ENCODE results near the gene NAP1L4.

NAP1L4 gene

DNA sequence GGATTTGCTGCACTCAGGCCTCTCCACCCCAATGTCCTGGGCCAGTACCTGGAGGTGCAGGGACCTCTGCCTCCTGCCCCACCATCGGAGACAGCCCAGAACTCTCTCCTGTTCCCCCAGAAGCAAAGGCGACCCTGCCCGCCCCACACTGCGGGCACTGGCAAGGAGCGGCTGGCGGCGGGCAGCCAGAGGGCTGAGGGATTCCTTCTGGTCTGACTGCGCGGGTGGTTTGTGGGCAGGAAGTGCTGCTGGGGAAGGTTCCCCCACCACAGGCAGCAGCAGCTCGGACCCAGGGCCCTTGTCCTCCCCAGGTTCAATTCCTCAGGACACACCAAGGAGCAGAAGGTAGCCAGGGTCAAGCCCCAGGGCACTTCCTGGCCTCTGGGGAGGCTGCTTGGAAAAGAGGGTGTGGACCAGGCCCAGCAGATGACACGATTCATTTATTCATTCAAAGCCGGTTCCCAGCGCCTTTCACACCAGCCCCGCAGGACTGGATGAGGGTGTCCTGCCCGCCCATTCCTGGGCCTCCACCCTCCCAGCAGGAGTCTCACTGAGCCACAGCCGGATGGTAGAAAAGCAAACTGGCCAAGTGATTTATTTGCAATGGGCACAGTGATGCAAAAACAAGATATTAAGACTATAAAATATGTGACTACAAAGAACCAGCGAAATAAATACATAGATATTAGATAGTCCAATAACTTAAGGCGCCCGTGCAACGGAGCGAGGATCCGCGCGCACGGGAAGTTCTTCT, 64.1 kb downstream of the NAP1L4 start:
- Histone ChIP-seq H3K27me3 (ENCODE audit: control insufficient read depth, insufficient read depth, low read length) (no peaks in the 10 kb centered on the region), H3K9me3 (ENCODE audit: control insufficient read depth, low read length) (no peaks in the 10 kb centered on the region), H3K9ac (ENCODE audit: low read length) (peak overlapping the region; percentile 61), H3K4me1 (ENCODE audit: control insufficient read depth, insufficient read depth, low read length) (peaks cover 50% of the 10 kb centered on the region), H3K4me3 (ENCODE audit: low read length) (peak overlapping the region; percentile 60), H3K36me3 (ENCODE audit: control insufficient read depth, insufficient read depth, low read length) (no peaks in the 10 kb centered on the region)

GRCh38 chr11:2927121-2927800, 64.9 kb downstream of the NAP1L4 start:
- H3K9ac ChIP-seq (ENCODE audit: low read length): peak overlapping the region; percentile 61
- H3K36me3 ChIP-seq (ENCODE audit: control insufficient read depth, insufficient read depth, low read length): no peaks in the 10 kb centered on the region
- peak overlapping the region; percentile 60 for H3K4me3 ChIP-seq (ENCODE audit: low read length)
- no peaks in the 10 kb centered on the region for H3K9me3 ChIP-seq (ENCODE audit: control insufficient read depth, low read length)
- peaks cover 43% of the 10 kb centered on the region for H3K4me1 ChIP-seq (ENCODE audit: control insufficient read depth, insufficient read depth, low read length)
- no peaks in the 10 kb centered on the region for H3K27me3 ChIP-seq (ENCODE audit: control insufficient read depth, insufficient read depth, low read length)

GRCh38 chr11:2926611-2927051, 65.5 kb downstream of the NAP1L4 start:
- no peak overlapping the region for H3K9ac ChIP-seq (ENCODE audit: low read length)
- H3K9me3 ChIP-seq (ENCODE audit: control insufficient read depth, low read length): no peaks in the 10 kb centered on the region
- no peak overlapping the region for H3K4me3 ChIP-seq (ENCODE audit: low read length)
- H3K4me1 ChIP-seq (ENCODE audit: control insufficient read depth, insufficient read depth, low read length): peaks cover 41% of the 10 kb centered on the region
- no peaks in the 10 kb centered on the region for H3K36me3 ChIP-seq (ENCODE audit: control insufficient read depth, insufficient read depth, low read length)
- H3K27me3 ChIP-seq (ENCODE audit: control insufficient read depth, insufficient read depth, low read length): no peaks in the 10 kb centered on the region

DNA sequence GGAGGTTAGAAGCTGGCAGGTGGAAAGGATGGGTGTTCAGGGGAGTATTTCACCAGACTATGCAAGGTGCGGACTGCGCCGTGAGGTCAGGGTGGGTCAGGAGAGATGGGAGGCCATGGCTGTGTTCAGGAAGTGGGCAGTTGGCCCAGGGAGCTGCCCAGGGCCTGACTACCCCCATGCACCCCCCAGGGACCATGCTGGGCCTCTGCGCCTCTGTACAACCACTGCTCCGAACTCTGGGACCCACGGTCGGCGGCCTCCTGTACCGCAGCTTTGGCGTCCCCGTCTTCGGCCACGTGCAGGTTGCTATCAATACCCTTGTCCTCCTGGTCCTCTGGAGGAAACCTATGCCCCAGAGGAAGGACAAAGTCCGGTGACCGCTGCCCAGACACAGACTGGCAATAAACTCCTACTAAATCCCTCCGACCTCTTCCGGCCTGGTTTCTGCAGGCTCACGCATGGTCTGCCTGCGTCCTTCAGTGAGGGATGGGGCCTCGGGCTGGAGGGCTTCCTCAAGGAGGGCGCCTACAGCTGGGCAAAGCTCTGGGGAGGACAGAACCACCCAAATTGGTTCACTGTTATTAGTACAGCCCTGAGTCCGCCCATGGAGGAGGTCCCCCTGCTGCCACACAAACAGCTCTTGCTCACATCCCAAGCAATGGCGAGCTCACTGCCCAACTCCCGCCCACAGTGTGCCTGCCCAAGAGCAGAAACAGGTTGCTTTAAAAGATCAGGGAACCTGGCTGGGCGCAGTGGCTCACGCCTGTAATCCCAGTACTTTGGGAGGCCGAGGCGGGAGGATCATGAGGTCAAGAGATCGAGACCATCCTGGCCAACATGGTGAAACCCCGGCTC, 67.1 kb downstream of the NAP1L4 start:
- Histone ChIP-seq H3K9ac (ENCODE audit: low read length) (no peak overlapping the region), H3K36me3 (ENCODE audit: control insufficient read depth, insufficient read depth, low read length) (no peaks in the 10 kb centered on the region), H3K4me1 (ENCODE audit: control insufficient read depth, insufficient read depth, low read length) (peaks cover 36% of the 10 kb centered on the region), H3K4me3 (ENCODE audit: low read length) (no peak overlapping the region), H3K9me3 (ENCODE audit: control insufficient read depth, low read length) (no peaks in the 10 kb centered on the region), H3K27me3 (ENCODE audit: control insufficient read depth, insufficient read depth, low read length) (no peaks in the 10 kb centered on the region)

DNA sequence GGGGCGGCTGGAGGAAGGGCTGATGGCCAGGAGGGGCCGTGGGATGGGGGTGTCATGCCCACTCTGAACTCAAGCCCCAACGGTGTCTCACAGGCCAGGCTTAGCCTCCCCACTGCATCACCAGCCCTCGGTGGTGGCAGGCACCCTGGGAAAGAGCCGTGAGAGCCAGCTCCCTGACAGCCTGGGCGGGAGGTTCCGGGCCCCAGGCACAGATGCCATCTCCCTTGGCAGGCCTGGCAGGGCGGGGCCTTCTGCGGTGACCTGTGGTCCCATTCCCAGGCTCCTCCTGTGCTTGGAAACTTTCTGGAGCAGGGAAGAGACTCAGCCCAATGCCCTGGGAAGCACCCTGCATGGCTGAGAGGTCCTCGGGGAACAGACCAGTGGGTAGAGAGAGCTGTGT, 67.7 kb downstream of the NAP1L4 start:
- no peak overlapping the region for H3K4me3 ChIP-seq (ENCODE audit: low read length)
- no peaks in the 10 kb centered on the region for H3K9me3 ChIP-seq (ENCODE audit: control insufficient read depth, low read length)
- no peak overlapping the region for H3K9ac ChIP-seq (ENCODE audit: low read length)
- no peaks in the 10 kb centered on the region for H3K36me3 ChIP-seq (ENCODE audit: control insufficient read depth, insufficient read depth, low read length)
- no peaks in the 10 kb centered on the region for H3K27me3 ChIP-seq (ENCODE audit: control insufficient read depth, insufficient read depth, low read length)
- H3K4me1 ChIP-seq (ENCODE audit: control insufficient read depth, insufficient read depth, low read length): peaks cover 36% of the 10 kb centered on the region

DNA sequence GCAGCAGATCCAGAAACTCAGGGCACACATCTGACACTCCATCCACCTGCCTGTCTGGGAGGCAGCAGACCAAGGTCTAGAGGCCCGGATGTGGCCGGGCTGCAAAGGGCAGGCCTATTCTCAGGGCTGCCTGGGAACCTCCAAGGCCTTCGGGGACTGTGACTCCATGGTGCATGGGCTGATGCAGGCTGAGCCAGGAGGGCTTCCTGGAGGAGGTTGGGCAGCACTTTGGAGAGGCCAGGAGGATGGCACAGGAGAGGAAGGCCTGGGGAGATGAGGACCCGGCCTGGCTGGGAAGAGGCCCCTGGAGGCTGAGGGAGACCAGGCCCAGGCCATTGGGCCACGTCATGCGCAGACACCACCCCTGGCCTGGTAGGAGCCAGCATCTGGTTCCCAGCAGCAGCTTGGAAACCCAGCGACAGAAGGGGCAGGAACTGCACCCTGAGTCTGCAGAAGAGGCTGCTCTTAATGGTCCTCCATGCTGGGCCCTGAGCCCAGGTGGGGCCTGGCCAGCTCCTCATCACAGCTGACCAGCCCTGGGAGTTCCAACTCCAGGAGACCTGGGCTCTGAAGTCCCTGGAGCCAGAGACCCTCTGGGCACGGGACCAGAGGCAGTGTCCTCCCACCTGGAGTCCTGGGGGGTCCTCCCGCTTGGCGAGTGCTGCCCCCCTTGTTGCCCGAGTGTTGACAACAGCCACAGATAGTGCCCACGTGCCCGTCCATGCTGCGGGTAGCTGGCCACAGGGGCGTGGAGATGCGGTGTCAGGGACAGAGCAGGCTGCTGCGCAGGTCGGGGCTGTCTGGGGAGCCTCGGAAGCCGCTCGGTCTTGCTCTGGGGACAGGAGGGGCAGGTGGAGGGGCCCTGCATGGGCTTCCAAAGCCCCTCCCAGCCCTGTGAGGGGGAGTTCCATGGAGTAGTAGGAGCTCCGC, 68.4 kb downstream of the NAP1L4 start:
- H3K4me3 ChIP-seq (ENCODE audit: low read length): no peak overlapping the region
- no peaks in the 10 kb centered on the region for H3K27me3 ChIP-seq (ENCODE audit: control insufficient read depth, insufficient read depth, low read length)
- H3K9me3 ChIP-seq (ENCODE audit: control insufficient read depth, low read length): no peaks in the 10 kb centered on the region
- no peaks in the 10 kb centered on the region for H3K36me3 ChIP-seq (ENCODE audit: control insufficient read depth, insufficient read depth, low read length)
- no peak overlapping the region for H3K9ac ChIP-seq (ENCODE audit: low read length)
- H3K4me1 ChIP-seq (ENCODE audit: control insufficient read depth, insufficient read depth, low read length): peaks cover 36% of the 10 kb centered on the region

DNA sequence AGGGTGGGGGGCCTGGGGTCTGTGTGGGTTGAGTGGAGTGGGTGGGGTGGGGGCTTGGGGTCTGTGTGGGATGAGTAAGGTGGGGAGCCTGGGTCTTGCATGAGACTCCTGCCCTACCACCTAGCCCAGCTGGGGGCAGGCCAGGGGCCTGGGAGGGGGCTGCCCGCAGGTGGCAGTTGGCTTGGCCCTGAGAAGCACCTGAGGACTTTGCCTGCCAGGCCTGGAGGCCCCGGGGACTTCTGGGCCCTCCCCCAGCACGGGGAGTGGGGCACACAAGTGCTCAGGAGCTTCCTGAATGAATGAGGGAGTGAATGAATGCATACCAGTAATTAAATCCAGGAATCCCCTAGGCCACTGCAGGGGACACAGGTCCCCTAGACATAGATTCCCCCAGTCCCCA, 69.5 kb downstream of the NAP1L4 start:
- H3K27me3 ChIP-seq (ENCODE audit: control insufficient read depth, insufficient read depth, low read length): no peaks in the 10 kb centered on the region

GRCh38 chr11:2921742-2922493, 70.2 kb downstream of the NAP1L4 start:
- Histone ChIP-seq H3K4me3 (ENCODE audit: low read length) (no peak overlapping the region), H3K9me3 (ENCODE audit: control insufficient read depth, low read length) (no peaks in the 10 kb centered on the region), H3K4me1 (ENCODE audit: control insufficient read depth, insufficient read depth, low read length) (peaks cover 23% of the 10 kb centered on the region), H3K36me3 (ENCODE audit: control insufficient read depth, insufficient read depth, low read length) (no peaks in the 10 kb centered on the region), H3K9ac (ENCODE audit: low read length) (no peak overlapping the region), H3K27me3 (ENCODE audit: control insufficient read depth, insufficient read depth, low read length) (no peaks in the 10 kb centered on the region)

More for the DNA sequence above, 69.5 kb downstream of the NAP1L4 start:
- Histone ChIP-seq H3K4me1 (ENCODE audit: control insufficient read depth, insufficient read depth, low read length) (peaks cover 30% of the 10 kb centered on the region), H3K9me3 (ENCODE audit: control insufficient read depth, low read length) (no peaks in the 10 kb centered on the region), H3K4me3 (ENCODE audit: low read length) (no peak overlapping the region), H3K36me3 (ENCODE audit: control insufficient read depth, insufficient read depth, low read length) (no peaks in the 10 kb centered on the region), H3K9ac (ENCODE audit: low read length) (no peak overlapping the region)

GRCh38 chr11:2921261-2921660, 70.9 kb downstream of the NAP1L4 start:
- Histone ChIP-seq H3K27me3 (ENCODE audit: control insufficient read depth, insufficient read depth, low read length) (no peaks in the 10 kb centered on the region), H3K4me1 (ENCODE audit: control insufficient read depth, insufficient read depth, low read length) (peaks cover 17% of the 10 kb centered on the region), H3K4me3 (ENCODE audit: low read length) (no peak overlapping the region), H3K9me3 (ENCODE audit: control insufficient read depth, low read length) (no peaks in the 10 kb centered on the region), H3K9ac (ENCODE audit: low read length) (no peak overlapping the region), H3K36me3 (ENCODE audit: control insufficient read depth, insufficient read depth, low read length) (no peaks in the 10 kb centered on the region)

DNA sequence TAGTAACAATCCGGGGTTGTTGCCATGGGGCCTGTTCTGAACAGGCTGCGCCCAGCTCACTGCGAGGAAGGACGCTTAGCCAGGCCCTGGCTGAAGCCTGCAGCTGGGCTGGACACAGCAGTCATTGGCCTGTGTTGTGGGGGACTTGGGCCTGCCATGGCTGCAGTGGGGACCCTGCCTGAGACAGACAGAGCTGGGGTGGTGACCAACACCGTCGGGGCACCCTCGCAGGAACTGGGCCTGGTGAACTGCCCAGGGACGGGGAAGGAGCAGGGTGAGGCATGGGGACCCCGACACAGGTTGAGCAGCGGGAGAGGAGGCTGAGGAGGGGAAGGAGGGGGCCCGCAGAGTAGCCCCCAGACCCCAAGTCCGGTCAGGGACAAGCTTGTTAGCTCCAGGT, 71.8 kb downstream of the NAP1L4 start:
- Histone ChIP-seq H3K4me1 (ENCODE audit: control insufficient read depth, insufficient read depth, low read length) (peaks cover 17% of the 10 kb centered on the region), H3K36me3 (ENCODE audit: control insufficient read depth, insufficient read depth, low read length) (no peaks in the 10 kb centered on the region)

DNA sequence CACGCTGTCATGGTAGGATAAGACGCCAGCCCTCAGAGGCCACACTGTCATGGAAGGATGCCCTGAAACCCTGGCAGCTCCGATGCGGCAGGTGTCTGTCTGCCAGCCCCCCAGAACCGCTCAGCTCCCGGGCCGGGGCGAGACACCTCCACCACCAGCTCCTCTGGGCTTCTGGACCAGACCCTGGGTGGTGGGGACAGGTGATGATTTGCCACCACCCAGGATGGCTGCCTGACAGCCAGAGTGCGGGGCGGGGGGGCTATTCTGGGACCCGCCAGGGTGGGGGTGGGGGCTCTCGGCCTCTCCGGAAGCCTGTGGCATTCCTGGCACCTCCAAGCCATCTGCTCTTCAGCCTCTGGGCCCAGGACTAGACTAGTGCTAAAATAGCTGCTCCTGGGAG, 72.3 kb downstream of the NAP1L4 start:
- no peaks in the 10 kb centered on the region for H3K36me3 ChIP-seq (ENCODE audit: control insufficient read depth, insufficient read depth, low read length)
- H3K9me3 ChIP-seq (ENCODE audit: control insufficient read depth, low read length): no peaks in the 10 kb centered on the region
- H3K9ac ChIP-seq (ENCODE audit: low read length): no peak overlapping the region
- no peak overlapping the region for H3K4me3 ChIP-seq (ENCODE audit: low read length)
- H3K27me3 ChIP-seq (ENCODE audit: control insufficient read depth, insufficient read depth, low read length): no peaks in the 10 kb centered on the region
- peaks cover 12% of the 10 kb centered on the region for H3K4me1 ChIP-seq (ENCODE audit: control insufficient read depth, insufficient read depth, low read length)

More for the DNA sequence above, 71.8 kb downstream of the NAP1L4 start:
- no peak overlapping the region for H3K4me3 ChIP-seq (ENCODE audit: low read length)
- no peak overlapping the region for H3K9ac ChIP-seq (ENCODE audit: low read length)
- no peaks in the 10 kb centered on the region for H3K9me3 ChIP-seq (ENCODE audit: control insufficient read depth, low read length)
- no peaks in the 10 kb centered on the region for H3K27me3 ChIP-seq (ENCODE audit: control insufficient read depth, insufficient read depth, low read length)
